Mesenchymal stem cell (in vitro differentiated cells and primary cell): ENCODE measurements around the gene NTPCR. TPM values are rescaled to one million over a fixed set of nuclear protein-coding genes. Genes with fewer than 3 reads are reported as not detected.

Experiments used
- DNase-seq: peaks from one replicate; pipeline ENCODE4 v3.0.0-alpha.2; 2013
- H2AFZ ChIP-seq: one replicate; pipeline ENCODE4 v1.6.1; 2013; ENCODE audit warnings: low read depth, mild to moderate bottlenecking, control low read depth, inconsistent platforms, low read length, moderate library complexity
- H2AK5ac ChIP-seq: 2 replicates; pipeline ENCODE4 v1.6.1; 2013; ENCODE audit warnings: low read length, moderate library complexity, mild to moderate bottlenecking, inconsistent platforms; ENCODE audit not compliant: severe bottlenecking
- H2BK120ac ChIP-seq: one replicate; pipeline ENCODE4 v1.6.1; 2013; ENCODE audit warnings: low read depth, mild to moderate bottlenecking, inconsistent platforms, low read length, moderate library complexity
- H2BK12ac ChIP-seq, 2 experiments: one replicate each; pipeline ENCODE4 v1.6.1; 2013; ENCODE audit warnings: inconsistent platforms in 2 of 2, low read length in 2 of 2, mild to moderate bottlenecking in 2 of 2, moderate library complexity in 2 of 2, control low read depth in 1 of 2
- H2BK15ac ChIP-seq: one replicate; pipeline ENCODE4 v1.6.1; 2013; ENCODE audit warnings: mild to moderate bottlenecking, low read depth, inconsistent platforms; ENCODE audit not compliant: poor library complexity, severe bottlenecking
- H2BK5ac ChIP-seq: 2 replicates; pipeline ENCODE4 v1.6.1; 2013; ENCODE audit warnings: low read depth, mild to moderate bottlenecking, low read length, control low read depth, inconsistent platforms; ENCODE audit not compliant: poor library complexity, severe bottlenecking
- H3K14ac ChIP-seq, 2 experiments: one replicate each; pipeline ENCODE4 v1.6.1; 2013; ENCODE audit warnings: inconsistent platforms in 2 of 2, low read length in 2 of 2, control low read depth in 1 of 2, mild to moderate bottlenecking in 1 of 2, moderate library complexity in 1 of 2
- H3K18ac ChIP-seq, 2 experiments: one replicate each; pipeline ENCODE4 v1.6.1; 2013; ENCODE audit warnings: inconsistent platforms in 2 of 2, low read length in 2 of 2, control low read depth in 1 of 2, low read depth in 1 of 2, mild to moderate bottlenecking in 1 of 2
- H3K23ac ChIP-seq, 2 experiments: one replicate each; pipeline ENCODE4 v1.6.1; 2013; ENCODE audit warnings: inconsistent platforms in 2 of 2, low read length in 2 of 2, mild to moderate bottlenecking in 2 of 2, moderate library complexity in 2 of 2, control low read depth in 1 of 2
- H3K27ac ChIP-seq: 2 replicates; pipeline ENCODE4 v1.5.1; 2013; ENCODE audit warnings: mild to moderate bottlenecking, moderate library complexity, low read length, control low read depth, inconsistent platforms; ENCODE audit not compliant: poor library complexity, severe bottlenecking
- H3K27me3 ChIP-seq, 2 experiments: 2 replicates each; pipeline versions ENCODE4 v1.6.1 to v1.7.0; 2013; ENCODE audit warnings: low read length in 2 of 2, mild to moderate bottlenecking in 2 of 2, moderate library complexity in 2 of 2, control low read depth in 1 of 2, inconsistent platforms in 1 of 2; ENCODE audit not compliant: control insufficient read depth in 1 of 2, insufficient read depth in 1 of 2
- H3K36me3 ChIP-seq, 2 experiments: 2 replicates each; pipeline versions ENCODE4 v1.6.1 to v1.7.0; 2013; ENCODE audit warnings: low read length in 2 of 2, control low read depth in 1 of 2, inconsistent platforms in 1 of 2, low read depth in 1 of 2, mild to moderate bottlenecking in 1 of 2; ENCODE audit not compliant: insufficient read depth in 2 of 2, control insufficient read depth in 1 of 2
- H3K4ac ChIP-seq, 2 experiments: one replicate each; pipeline ENCODE4 v1.6.1; 2013; ENCODE audit warnings: inconsistent platforms in 2 of 2, low read length in 2 of 2, mild to moderate bottlenecking in 2 of 2, moderate library complexity in 2 of 2, control low read depth in 1 of 2, low read depth in 1 of 2
- H3K4me1 ChIP-seq: 2 replicates; pipeline ENCODE4 v1.6.1; 2013; ENCODE audit warnings: low read depth, low read length, control low read depth; ENCODE audit not compliant: control insufficient read depth, insufficient read depth
- H3K4me2 ChIP-seq: 2 replicates; pipeline ENCODE4 v1.6.1; 2013; ENCODE audit warnings: low read length, mild to moderate bottlenecking, inconsistent platforms; ENCODE audit not compliant: poor library complexity, severe bottlenecking
- H3K4me3 ChIP-seq, 2 experiments: 2 replicates each; pipeline versions ENCODE4 v1.5.1 to v1.7.0; 2013; ENCODE audit warnings: low read length in 2 of 2, mild to moderate bottlenecking in 2 of 2, control low read depth in 1 of 2, low read depth in 1 of 2; ENCODE audit not compliant: insufficient read depth in 1 of 2
- H3K79me1 ChIP-seq: replicated peaks from 2 replicates; pipeline ENCODE4 v1.6.1; 2013; ENCODE audit warnings: mild to moderate bottlenecking, control low read depth, low read length, inconsistent platforms; ENCODE audit not compliant: poor library complexity, severe bottlenecking
- H3K9ac ChIP-seq: 2 replicates; pipeline ENCODE4 v1.7.0; 2013; ENCODE audit warnings: mild to moderate bottlenecking, low read length, moderate library complexity
- H3K9me3 ChIP-seq: 2 replicates; pipeline ENCODE4 v1.7.0; 2013; ENCODE audit warnings: mild to moderate bottlenecking, low read length; ENCODE audit not compliant: control insufficient read depth
- H4K8ac ChIP-seq: one replicate; pipeline ENCODE4 v1.6.1; 2013; ENCODE audit warnings: inconsistent platforms, mild to moderate bottlenecking, low read length, moderate library complexity
- H4K91ac ChIP-seq: one replicate; pipeline ENCODE4 v1.6.1; 2013; ENCODE audit warnings: mild to moderate bottlenecking, low read length, inconsistent platforms
- WGBS: methylation state at CpG from one replicate; pipeline ENCODE4 v1.1.7; 2013; ENCODE audit warnings: mixed read lengths; 5-methylcytosine and 5-hydroxymethylcytosine counted together
- polyA plus RNA-seq, 2 experiments: library from polyadenylated mRNA; stranded (reverse); fragments of 200-250 nt; gene quantifications; one replicate each; pipeline ENCODE4 v1.2.3, GENCODE V29; 2013

The NTPCR gene, protein sequence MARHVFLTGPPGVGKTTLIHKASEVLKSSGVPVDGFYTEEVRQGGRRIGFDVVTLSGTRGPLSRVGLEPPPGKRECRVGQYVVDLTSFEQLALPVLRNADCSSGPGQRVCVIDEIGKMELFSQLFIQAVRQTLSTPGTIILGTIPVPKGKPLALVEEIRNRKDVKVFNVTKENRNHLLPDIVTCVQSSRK
- polyA plus RNA-seq (2013, experiment 1 of 2): 33.9 TPM
- 34.1 TPM for polyA plus RNA-seq (2013, experiment 2 of 2)

DNA sequence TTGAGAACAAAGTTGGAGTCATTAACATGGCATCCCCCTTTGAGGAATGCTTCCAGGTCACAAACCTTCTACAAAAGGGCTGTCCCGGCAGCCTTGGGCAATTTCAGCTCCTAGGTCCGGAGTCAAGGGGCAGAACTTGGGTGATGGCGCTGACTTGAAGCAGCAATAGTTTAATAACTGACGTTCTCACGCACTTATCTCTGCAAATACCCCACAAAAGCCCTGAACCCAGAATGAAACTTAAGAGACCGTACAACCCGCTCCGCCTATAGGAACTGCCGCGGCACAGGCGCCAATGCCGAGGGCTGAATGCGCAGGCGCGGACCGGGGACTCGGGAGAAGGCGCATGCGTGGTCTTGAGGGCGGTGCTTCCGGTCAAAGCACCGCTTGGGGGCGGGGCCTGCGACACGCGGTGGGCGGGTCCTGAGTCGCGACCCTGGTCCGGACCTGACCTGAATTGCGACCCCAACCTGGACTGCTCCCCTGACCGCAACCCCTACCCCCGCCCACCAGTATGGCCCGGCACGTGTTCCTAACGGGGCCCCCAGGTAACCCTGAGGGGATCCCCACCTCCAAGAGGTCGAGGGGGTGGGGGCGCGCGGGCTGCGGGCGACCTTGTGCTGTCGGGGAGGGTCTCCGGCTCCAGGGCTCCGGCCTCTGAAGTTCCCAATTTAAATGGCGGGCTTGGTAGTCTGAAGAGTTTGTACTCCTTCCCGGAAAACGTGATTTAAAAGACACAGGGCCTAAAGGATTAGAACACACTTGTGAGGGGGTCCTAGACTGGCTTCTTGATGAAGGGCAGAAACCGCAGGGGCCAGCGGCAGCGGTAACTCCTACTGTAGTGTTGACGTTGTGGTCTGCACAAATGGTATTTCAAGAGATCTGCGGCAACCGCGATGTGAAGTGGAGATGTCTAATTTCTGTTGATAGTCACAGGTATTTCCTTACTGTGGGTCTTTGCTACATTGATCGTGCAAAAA lies at the start of gene NTPCR:
NTPCR (plus strand) TSS at position 415 of the 980 bp plus-strand sequence; CDS start at position 515, 100 bp downstream.
- DNase-seq: peak; percentile 91
- H3K9me3 ChIP-seq: no peaks in the 10 kb centered on the region

DNA sequence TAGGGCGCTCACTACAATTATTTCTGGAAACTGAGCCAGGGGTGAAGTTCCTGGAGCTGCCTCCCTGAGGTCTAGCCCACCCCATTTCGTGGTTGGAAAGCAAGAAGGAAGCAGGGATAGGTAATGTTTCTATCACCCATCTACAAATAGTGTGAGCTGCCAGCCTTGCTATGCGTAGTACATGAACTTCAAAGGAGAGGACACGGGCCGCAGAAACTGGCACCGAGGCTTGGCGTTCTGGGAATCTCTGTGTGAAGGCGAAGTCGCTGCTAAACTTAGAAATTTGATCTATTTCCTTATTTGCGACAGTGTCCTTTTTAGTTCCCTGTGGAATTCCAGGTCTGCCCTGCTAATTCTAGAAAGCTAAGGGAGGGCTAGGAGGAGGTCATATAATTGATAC lies 49.6 kb upstream of the NTPCR start:
- Histone ChIP-seq H3K18ac (no peak overlapping the region), H3K4ac (no peak overlapping the region), H2BK5ac (no peak overlapping the region), H2AFZ (no peak overlapping the region), H4K8ac (no peak overlapping the region), H3K23ac (no peak overlapping the region), H3K27ac (no peak overlapping the region), H3K79me1 (no peaks in the 10 kb centered on the region), H3K4me1 (peaks cover 8% of the 10 kb centered on the region), H3K9me3 (no peaks in the 10 kb centered on the region), H2BK12ac (no peak overlapping the region), H2BK120ac (peak overlapping the region; percentile 8), H3K4me3 (no peak overlapping the region), H3K4me2 (no peak overlapping the region), H3K36me3 (no peaks in the 10 kb centered on the region), H2BK15ac (peak overlapping the region; percentile 30), H3K14ac (no peak overlapping the region), H3K9ac (no peak overlapping the region), H4K91ac (no peak overlapping the region), H2AK5ac (peak overlapping the region; percentile 24), H3K27me3 (peaks cover 0 to 3% of the 10 kb centered on the region in 2 experiments)
- DNase-seq: no peak
- 86% methylated on average over 10 of the region's 10 CpGs for whole genome bisulfite sequencing

More for the DNA sequence above, at the start of gene NTPCR:
- Histone ChIP-seq H2BK120ac (peak within 1 kb of the TSS; percentile 92), H3K4me3 (peak within 1 kb of the TSS; percentile 87 to 89), H4K91ac (peak within 1 kb of the TSS; percentile 92), H2AFZ (peak within 1 kb of the TSS; percentile 75), H3K14ac (no peak within 1 kb of the TSS), H2BK5ac (peak within 1 kb of the TSS; percentile 90), H3K9ac (peak within 1 kb of the TSS; percentile 91), H3K4me1 (peaks cover 3% of the 10 kb centered on the region), H3K27ac (peak within 1 kb of the TSS; percentile 98), H3K23ac (no peak within 1 kb of the TSS), H2AK5ac (peak within 1 kb of the TSS; percentile 81), H3K18ac (peak within 1 kb of the TSS; percentile 81 to 93), H3K4me2 (peak within 1 kb of the TSS; percentile 73), H2BK15ac (peak within 1 kb of the TSS; percentile 97), H2BK12ac (peak within 1 kb of the TSS in 1 of 2 experiments; percentile 35), H3K36me3 (no peaks in the 10 kb centered on the region), H3K27me3 (no peaks in the 10 kb centered on the region), H3K79me1 (peaks cover 5% of the 10 kb centered on the region), H3K4ac (peak within 1 kb of the TSS; percentile 71 to 82), H4K8ac (peak within 1 kb of the TSS; percentile 95)
- 1% methylated on average over 53 of the region's 56 CpGs for WGBS

DNA sequence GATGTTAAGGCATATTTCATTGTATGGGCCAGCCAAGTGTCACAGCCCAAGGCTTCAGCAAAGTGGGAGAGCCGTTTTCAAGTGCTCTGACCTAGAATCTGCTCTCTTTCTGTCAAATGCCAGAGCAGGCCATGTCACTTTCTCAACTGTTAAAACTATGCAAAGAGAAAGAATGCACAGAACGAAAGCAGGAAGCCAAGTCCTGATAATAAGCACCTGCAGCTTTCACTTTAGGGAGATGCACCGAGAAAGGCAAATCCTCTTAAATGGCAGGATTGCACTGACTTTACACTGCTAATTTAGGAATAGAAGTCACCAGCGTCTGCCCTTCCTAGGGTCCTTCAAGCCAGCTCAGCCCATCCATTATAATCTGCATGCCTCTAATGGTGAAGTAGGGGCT lies 49.2 kb upstream of the NTPCR start:
- no peak overlapping the region for H3K4me2 ChIP-seq
- WGBS: 43% methylated on average over 4 of the region's 4 CpGs
- no peaks in the 10 kb centered on the region for H3K79me1 ChIP-seq
- H3K18ac ChIP-seq: no peak overlapping the region
- no peak overlapping the region for H2BK5ac ChIP-seq
- H3K27me3 ChIP-seq: peaks cover 0 to 3% of the 10 kb centered on the region in 2 experiments
- no peak overlapping the region for H2AK5ac ChIP-seq
- no peaks in the 10 kb centered on the region for H3K36me3 ChIP-seq
- H3K9me3 ChIP-seq: no peaks in the 10 kb centered on the region
- DNase-seq: peak; percentile 13
- H4K91ac ChIP-seq: no peak overlapping the region
- H3K9ac ChIP-seq: no peak overlapping the region
- no peak overlapping the region for H3K14ac ChIP-seq
- no peak overlapping the region for H4K8ac ChIP-seq
- H2AFZ ChIP-seq: no peak overlapping the region
- H3K4ac ChIP-seq: no peak overlapping the region
- H3K23ac ChIP-seq: no peak overlapping the region
- peaks cover 8% of the 10 kb centered on the region for H3K4me1 ChIP-seq
- H3K4me3 ChIP-seq: no peak overlapping the region
- H2BK15ac ChIP-seq: no peak overlapping the region
- H3K27ac ChIP-seq: no peak overlapping the region
- H2BK12ac ChIP-seq: no peak overlapping the region
- no peak overlapping the region for H2BK120ac ChIP-seq

DNA sequence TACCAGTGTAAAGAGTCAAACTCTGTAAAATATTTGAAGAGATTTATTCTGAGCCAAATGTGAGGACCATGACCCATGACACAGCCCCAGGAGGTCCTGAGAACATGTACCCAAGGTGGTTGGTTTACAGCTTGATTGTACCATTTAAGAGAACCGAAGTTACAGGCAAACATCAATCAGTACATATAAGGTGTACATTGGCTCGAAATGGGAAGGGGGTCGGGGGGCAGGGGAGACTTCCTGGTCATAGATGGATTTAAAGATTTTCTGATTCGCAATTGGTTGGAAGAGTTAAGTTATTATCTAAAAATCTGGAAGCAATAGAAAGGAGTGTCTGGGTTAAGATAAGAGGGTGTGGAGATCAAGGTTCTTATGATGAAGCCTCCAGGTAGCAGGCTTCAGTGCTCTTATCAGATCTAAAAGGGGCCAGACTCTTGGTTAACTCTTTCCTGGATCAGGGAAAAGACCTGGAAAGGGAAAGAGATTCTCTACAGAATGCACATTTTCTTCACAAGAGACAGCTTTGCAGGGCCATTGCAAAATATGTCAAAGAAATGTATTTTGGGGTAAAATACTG lies 47.5 kb upstream of the NTPCR start:
- Histone ChIP-seq H2BK12ac (no peak overlapping the region), H3K14ac (no peak overlapping the region), H2AFZ (no peak overlapping the region), H3K23ac (no peak overlapping the region), H4K8ac (no peak overlapping the region), H3K4ac (no peak overlapping the region), H2AK5ac (no peak overlapping the region), H2BK5ac (no peak overlapping the region), H2BK120ac (no peak overlapping the region), H3K79me1 (no peaks in the 10 kb centered on the region), H3K9ac (no peak overlapping the region), H4K91ac (no peak overlapping the region), H3K36me3 (no peaks in the 10 kb centered on the region), H2BK15ac (no peak overlapping the region), H3K27ac (no peak overlapping the region), H3K4me2 (no peak overlapping the region), H3K4me3 (no peak overlapping the region), H3K27me3 (no peaks in the 10 kb centered on the region), H3K18ac (no peak overlapping the region), H3K9me3 (no peaks in the 10 kb centered on the region), H3K4me1 (peaks cover 7% of the 10 kb centered on the region)
- 85% methylated on average over 4 of the region's 4 CpGs for WGBS
- no peak for DNase-seq
